H1 (cell line): ENCODE measurements around the gene GPR42. TPM values are rescaled to one million over a fixed set of nuclear protein-coding genes. Genes with fewer than 3 reads are reported as not detected.

Source experiments
- CTCF ChIA-PET: fragments of 300-600 bp; sonication (Branson Sonifier 250); formaldehyde crosslinking; loops from one replicate; lab custom pipeline; 2021; ENCODE audit not compliant: partially characterized antibody; lab: Charles Lee
- POLR2A ChIA-PET: fragments of 300-600 bp; sonication (Branson Sonifier 250); formaldehyde crosslinking; loops from one replicate; lab custom pipeline; 2021; ENCODE audit warnings: inconsistent platforms; ENCODE audit not compliant: partially characterized antibody; lab: Charles Lee
- DNase-seq, 2 experiments: peaks; one replicate each; pipeline versions ENCODE4 v3.0.0 to v3.0.0-alpha.2; 2010 to 2022; ENCODE audit warnings: low spot score in 2 of 2, low read depth in 1 of 2, mixed read lengths in 1 of 2
- FAIRE-seq: peaks from 2 replicates; lab custom pipeline; 2011; peaks lifted over from hg19 to GRCh38; lab: Jason Lieb, UNC
- H2AFZ ChIP-seq: 2 replicates; pipeline ENCODE4 v1.8.1; 2012; ENCODE audit warnings: low read length, inconsistent platforms
- H2AK5ac ChIP-seq: 2 replicates; pipeline ENCODE4 v1.6.1; 2013; ENCODE audit warnings: low read depth, low read length
- H2BK120ac ChIP-seq: replicated peaks from 2 replicates; pipeline ENCODE3; 2013; ENCODE audit warnings: low read depth, low read length, inconsistent platforms
- H2BK12ac ChIP-seq: 2 replicates; pipeline ENCODE4 v1.6.1; 2013; ENCODE audit warnings: low read depth, low read length
- H2BK15ac ChIP-seq: 2 replicates; pipeline ENCODE4 v1.6.1; 2013; ENCODE audit warnings: low read length
- H2BK20ac ChIP-seq: 2 replicates; pipeline ENCODE4 v1.6.1; 2013; ENCODE audit warnings: low read length
- H2BK5ac ChIP-seq: 2 replicates; pipeline ENCODE4 v1.6.1; 2013; ENCODE audit warnings: low read depth, low read length
- H3K14ac ChIP-seq: 2 replicates; pipeline ENCODE4 v1.6.1; 2013; ENCODE audit warnings: inconsistent platforms; ENCODE audit not compliant: insufficient read length
- H3K18ac ChIP-seq: 2 replicates; pipeline ENCODE4 v1.6.1; 2013; ENCODE audit warnings: low read length; ENCODE audit errors: extremely low read depth
- H3K23ac ChIP-seq: 2 replicates; pipeline ENCODE4 v1.6.1; 2013; ENCODE audit warnings: inconsistent platforms; ENCODE audit not compliant: insufficient read length
- H3K23me2 ChIP-seq: 2 replicates; pipeline ENCODE4 v1.6.1; 2013; ENCODE audit warnings: low read depth, low read length
- H3K27ac ChIP-seq: 2 replicates; pipeline ENCODE4 v1.6.1; 2011; ENCODE audit warnings: low read depth, low read length, inconsistent platforms
- H3K27me3 ChIP-seq, 4 experiments: replicated peaks in 1 of 4; 1 replicate in 1 of 4; 2 replicates in 3 of 4; pipeline versions ENCODE4 v1.6.1 to v1.8.1; 2011 to 2013; ENCODE audit warnings: low read length in 3 of 4, mild to moderate bottlenecking in 3 of 4, inconsistent platforms in 2 of 4, mixed read lengths in 2 of 4, moderate library complexity in 1 of 4; ENCODE audit not compliant: control insufficient read depth in 3 of 4, insufficient read depth in 3 of 4; ENCODE audit errors: extremely low read depth in 1 of 4
- H3K36me3 ChIP-seq, 4 experiments: 2 replicates each; pipeline versions ENCODE4 v1.6.1 to v1.8.1; 2011 to 2013; ENCODE audit warnings: mild to moderate bottlenecking in 4 of 4, low read length in 3 of 4, moderate library complexity in 2 of 4, control low read depth in 1 of 4, inconsistent platforms in 1 of 4; ENCODE audit not compliant: insufficient read depth in 4 of 4, control insufficient read depth in 2 of 4
- H3K4ac ChIP-seq: replicated peaks from 2 replicates; pipeline ENCODE3; 2013; ENCODE audit warnings: low read length, low read depth, mixed read lengths, inconsistent platforms; ENCODE audit not compliant: insufficient read length
- H3K4me1 ChIP-seq, 4 experiments: replicated peaks in 1 of 4; 1 replicate in 1 of 4; 2 replicates in 3 of 4; pipeline versions ENCODE4 v1.6.1 to v1.8.1; 2011 to 2013; ENCODE audit warnings: low read length in 3 of 4, inconsistent platforms in 2 of 4, mixed read lengths in 1 of 4; ENCODE audit not compliant: insufficient read depth in 4 of 4, control insufficient read depth in 3 of 4
- H3K4me2 ChIP-seq, 2 experiments: 2 replicates each; pipeline versions ENCODE4 v1.6.1 to v1.8.1; 2011 to 2013; ENCODE audit warnings: low read depth in 2 of 2, low read length in 2 of 2, control low read depth in 1 of 2, inconsistent platforms in 1 of 2, mild to moderate bottlenecking in 1 of 2; ENCODE audit not compliant: insufficient read depth in 1 of 2
- H3K4me3 ChIP-seq, 4 experiments: fragments of 200-600, 300-600 bp in 1 of 4; sonication (generic), shearing (Covaris generic), sonication (Bioruptor Twin) in 1 of 4; 2 replicates each; pipeline versions ENCODE4 v1.5.1 to v1.8.1; 2011 to 2016; ENCODE audit warnings: low read length in 4 of 4, low read depth in 3 of 4, control low read depth in 2 of 4, inconsistent platforms in 2 of 4, mild to moderate bottlenecking in 2 of 4, mixed read lengths in 1 of 4, moderate library complexity in 1 of 4; ENCODE audit not compliant: insufficient read depth in 2 of 4; ENCODE audit errors: extremely low read depth in 1 of 4
- H3K56ac ChIP-seq: replicated peaks from 2 replicates; pipeline ENCODE3; 2013; ENCODE audit warnings: low read depth, mild to moderate bottlenecking, mixed read lengths, low read length, inconsistent platforms; ENCODE audit not compliant: insufficient read length
- H3K79me1 ChIP-seq: 2 replicates; pipeline ENCODE4 v1.6.1; 2013; ENCODE audit warnings: low read depth, low read length, control low read depth
- H3K79me2 ChIP-seq, 2 experiments: 2 replicates each; pipeline versions ENCODE4 v1.6.1 to v1.8.1; 2012 to 2013; ENCODE audit warnings: low read length in 2 of 2, mild to moderate bottlenecking in 2 of 2, inconsistent platforms in 1 of 2; ENCODE audit not compliant: insufficient read depth in 2 of 2, control insufficient read depth in 1 of 2
- H3K9ac ChIP-seq, 4 experiments: replicated peaks in 1 of 4; 1 replicate in 1 of 4; 2 replicates in 3 of 4; pipeline versions ENCODE4 v1.6.1 to v1.8.1; 2011 to 2013; ENCODE audit warnings: low read depth in 3 of 4, low read length in 3 of 4, control low read depth in 2 of 4, mild to moderate bottlenecking in 2 of 4, moderate library complexity in 2 of 4, inconsistent platforms in 1 of 4; ENCODE audit errors: extremely low read depth in 1 of 4
- H3K9me3 ChIP-seq, 2 experiments: 2 replicates each; pipeline versions ENCODE4 v1.6.1 to v1.8.1; 2012 to 2013; ENCODE audit warnings: mild to moderate bottlenecking in 2 of 2, moderate library complexity in 2 of 2, control low read depth in 1 of 2, inconsistent platforms in 1 of 2, low read depth in 1 of 2, low read length in 1 of 2, mixed read lengths in 1 of 2; ENCODE audit not compliant: insufficient read depth in 2 of 2
- H4K20me1 ChIP-seq, 2 experiments: replicated peaks in 1 of 2; 2 replicates each; pipeline versions ENCODE3 to v1.8.1; 2011 to 2013; ENCODE audit warnings: inconsistent platforms in 2 of 2, low read length in 2 of 2, mild to moderate bottlenecking in 1 of 2; ENCODE audit not compliant: insufficient read depth in 2 of 2, control insufficient read depth in 1 of 2
- H4K5ac ChIP-seq: 2 replicates; pipeline ENCODE4 v1.6.1; 2013; ENCODE audit warnings: low read length, low read depth, mixed read lengths, inconsistent platforms; ENCODE audit not compliant: insufficient read length
- H4K8ac ChIP-seq: 2 replicates; pipeline ENCODE4 v1.8.0; 2013; ENCODE audit warnings: mild to moderate bottlenecking, moderate library complexity, low read length, inconsistent platforms; ENCODE audit not compliant: insufficient read depth; ENCODE audit errors: extremely low read depth
- H4K91ac ChIP-seq: replicated peaks from 2 replicates; pipeline ENCODE3; 2013; ENCODE audit warnings: low read length, mixed read lengths, inconsistent platforms; ENCODE audit not compliant: insufficient read length
- CHD2 ChIP-seq: IDR thresholded peaks from 2 replicates; pipeline ENCODE4 v1.6.1; 2012; ENCODE audit warnings: low read length, improper control_type of control experiment
- EGR1 ChIP-seq: IDR thresholded peaks from 2 replicates; pipeline ENCODE4 v1.6.1; 2011; ENCODE audit warnings: low read depth, low read length, borderline replicate concordance
- EP300 ChIP-seq, 2 experiments: IDR thresholded peaks; 1 replicate in 1 of 2; 2 replicates in 1 of 2; pipeline ENCODE4 v1.6.1; 2011 to 2012; ENCODE audit warnings: low read depth in 2 of 2, low read length in 2 of 2, mild to moderate bottlenecking in 2 of 2, borderline replicate concordance in 1 of 2, inconsistent platforms in 1 of 2, moderate library complexity in 1 of 2
- EZH2 ChIP-seq: fragments of 200-600 bp; sonication (generic); IDR thresholded peaks from 2 replicates; pipeline ENCODE4 v1.7.1; 2012; ENCODE audit warnings: low read depth, mild to moderate bottlenecking, moderate library complexity, low read length, inconsistent platforms; ENCODE audit not compliant: severe bottlenecking
- POU5F1 ChIP-seq: IDR thresholded peaks from 2 replicates; pipeline ENCODE4 v1.6.1; 2011; ENCODE audit warnings: low read depth, mild to moderate bottlenecking, low read length, moderate library complexity
- SAP30 ChIP-seq: fragments of 300-600 bp; sonication (generic); IDR thresholded peaks from 2 replicates; pipeline ENCODE4 v1.7.1; 2012; ENCODE audit warnings: low read length, moderate library complexity, mild to moderate bottlenecking, inconsistent platforms; ENCODE audit not compliant: insufficient read depth, insufficient replicate concordance
- SRF ChIP-seq: IDR thresholded peaks from 2 replicates; pipeline ENCODE4 v1.6.1; 2011; ENCODE audit warnings: mild to moderate bottlenecking, low read depth, low read length, moderate library complexity
- TAF1 ChIP-seq: IDR thresholded peaks from 2 replicates; pipeline ENCODE4 v1.6.1; 2011; ENCODE audit warnings: mild to moderate bottlenecking, low read depth, low read length
- WGBS, 2 experiments: shearing (Covaris generic) in 1 of 2; methylation state at CpG; one replicate each; pipeline versions ENCODE4 v1.1.6 to v1.1.7; 2013 to 2015; ENCODE audit warnings: low lambda C conversion rate in 2 of 2, mixed read lengths in 2 of 2, inconsistent platforms in 1 of 2, low coverage in 1 of 2, missing lambda C conversion rate in 1 of 2; ENCODE audit not compliant: insufficient replicate concordance in 2 of 2, insufficient coverage in 1 of 2, insufficient read length in 1 of 2; ENCODE audit errors: extremely low coverage in 1 of 2, missing lambda C conversion rate in 1 of 2; 5-methylcytosine and 5-hydroxymethylcytosine counted together
- polyA plus RNA-seq, 7 experiments: library from polyadenylated mRNA; depleted of rRNA in 3 of 7; stranded (reverse) in 5 of 7; unstranded in 2 of 7; fragments of >200 nt in 5 of 7; fragments of 200-250 nt in 2 of 7; gene quantifications; 1 replicate in 5 of 7; 2 replicates in 1 of 7; 4 replicates in 1 of 7; pipeline versions ENCODE4 v1.2.1 to v1.2.3, GENCODE V29; 2011 to 2013; ENCODE audit warnings: missing spikeins in 2 of 7, mixed read lengths in 2 of 7
- total RNA-seq: library from RNA; stranded (reverse); fragmentation: NEBNext Ultra II Directional; extraction: Animal tissue kit (Norgen Biotek cat#: 25700); gene quantifications from 2 replicates; pipeline ENCODE4 v1.2.1, GENCODE V29; 2021

Gene GPR42
- total and polyA plus RNA-seq, 2 of the 8 experiments (the other 6 are each of a cell fraction or from before 2014, with no cell fraction given) = not detected

DNA sequence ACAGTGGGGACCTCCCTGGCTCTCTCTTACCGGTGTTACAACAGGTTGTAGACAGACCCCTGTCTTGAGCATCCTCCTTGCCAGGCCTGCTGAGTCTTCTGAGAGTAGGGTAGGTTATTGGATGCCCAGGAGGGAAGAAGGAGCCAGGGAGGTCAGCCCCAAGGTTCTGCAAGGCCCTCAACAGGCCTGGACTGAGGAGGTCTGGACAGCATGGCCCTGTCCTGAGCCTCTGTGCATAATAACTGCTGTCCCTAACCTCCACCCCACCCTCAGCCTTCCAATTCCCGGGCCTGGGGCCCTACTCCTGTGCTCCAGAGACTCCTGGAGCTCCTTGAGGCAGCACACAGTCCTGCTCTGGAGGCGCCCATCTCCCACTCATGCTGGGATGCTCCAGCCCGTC lies 41.5 kb upstream of the GPR42 start:
- Histone ChIP-seq H4K91ac (no peak overlapping the region), H3K56ac (no peak overlapping the region), H3K18ac (no peak overlapping the region; the same call in 1 of the 2 replicates), H3K9ac (no peak overlapping the region), H3K36me3 (no peaks in the 10 kb centered on the region), H2AFZ (no peak overlapping the region), H2BK20ac (no peak overlapping the region), H2AK5ac (no peak overlapping the region), H3K79me1 (no peaks in the 10 kb centered on the region), H2BK5ac (no peak overlapping the region; the same call in 1 of the 2 replicates), H3K4ac (no peak overlapping the region), H3K27ac (no peak overlapping the region), H3K23me2 (no peaks in the 10 kb centered on the region), H4K8ac (no peak overlapping the region), H3K4me3 (no peak overlapping the region), H2BK15ac (no peak overlapping the region), H3K14ac (no peak overlapping the region), H3K9me3 (no peaks in the 10 kb centered on the region), H4K5ac (no peak overlapping the region), H4K20me1 (no peaks in the 10 kb centered on the region), H3K4me1 (no peaks in the 10 kb centered on the region; a peak in 1 of 7 replicates), H3K4me2 (no peak overlapping the region), H3K79me2 (no peaks in the 10 kb centered on the region), H3K23ac (no peak overlapping the region), H2BK12ac (no peak overlapping the region), H2BK120ac (no peak overlapping the region), H3K27me3 (no peaks in the 10 kb centered on the region)
- TF ChIP-seq EGR1 (no peak), SRF (no peak), CHD2 (no peak), POU5F1 (no peak), EP300 (IDR thresholded peaks at IDR 0.05; ENCODE audit: borderline replicate concordance in 1 of 2, low read depth in 2 of 2, low read length in 2 of 2) (no peak), EZH2 (no peak), TAF1 (no peak), SAP30 (no peak)
- FAIRE-seq = no peak
- DNase-seq = no peak
- ChIA-PET CTCF (interaction anchor here (1.2 to 3.3 kb wide), 5 partner anchors 10 to 166 kb away, joined by 3 to 20 read pairs (median 6); partner anchors contain the start of gene FFAR3), POLR2A (interaction anchor here (1.1 kb wide), 1 partner anchor 168 kb away, joined by 3 read pairs; no protein-coding TSS in a partner anchor)
- WGBS, 2 experiments = 88% methylated on average over 4 of the region's 4 CpGs; no CpG with 5 or more reads in 1 of the 2 experiments
